Measurements from ENCODE around the gene KIF11. TPM values are rescaled to one million over a fixed set of nuclear protein-coding genes. Genes with fewer than 3 reads are reported as not detected.
A peak's percentile ranks its signal among the peaks of the same experiment; 100 is the strongest.

Gene KIF11
- total and polyA plus RNA-seq, 9 of the 15 experiments (the other 6 are each of a cell fraction or from before 2014, with no cell fraction given), result 11.3 to 54.4 (median 29.2) TPM

DNA sequence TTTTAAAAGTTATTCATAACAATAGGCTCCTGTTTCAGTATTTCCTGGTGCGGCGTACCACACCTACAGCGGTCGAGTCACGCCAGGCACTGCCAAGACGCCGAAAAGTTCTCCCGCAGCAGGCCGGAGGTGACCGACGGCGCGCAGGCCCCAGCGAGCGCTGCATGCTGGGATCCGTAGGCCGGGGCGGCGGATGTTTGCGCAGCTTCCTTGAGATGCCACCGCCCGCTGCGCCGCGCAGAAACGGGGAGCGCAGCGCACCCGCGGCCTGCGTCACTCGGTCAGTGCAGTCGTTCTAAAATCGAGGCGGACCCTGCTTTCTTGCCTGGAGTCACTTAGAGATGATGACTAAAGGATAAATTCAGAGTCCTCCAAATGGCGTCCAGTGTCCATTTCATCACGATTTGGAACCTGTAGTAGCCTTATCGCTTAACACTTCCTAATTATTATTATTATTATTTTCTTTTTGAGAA lies 1.3 kb upstream of the KIF11 start (continued):
- TF ChIP-seq, protein P1, sequence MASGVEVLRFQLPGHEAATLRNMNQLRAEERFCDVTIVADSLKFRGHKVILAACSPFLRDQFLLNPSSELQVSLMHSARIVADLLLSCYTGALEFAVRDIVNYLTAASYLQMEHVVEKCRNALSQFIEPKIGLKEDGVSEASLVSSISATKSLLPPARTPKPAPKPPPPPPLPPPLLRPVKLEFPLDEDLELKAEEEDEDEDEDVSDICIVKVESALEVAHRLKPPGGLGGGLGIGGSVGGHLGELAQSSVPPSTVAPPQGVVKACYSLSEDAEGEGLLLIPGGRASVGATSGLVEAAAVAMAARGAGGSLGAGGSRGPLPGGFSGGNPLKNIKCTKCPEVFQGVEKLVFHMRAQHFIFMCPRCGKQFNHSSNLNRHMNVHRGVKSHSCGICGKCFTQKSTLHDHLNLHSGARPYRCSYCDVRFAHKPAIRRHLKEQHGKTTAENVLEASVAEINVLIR (CRISPR knock-in tag; IDR thresholded peaks at IDR 0.05), result peak; percentile 30
- TF ChIP-seq HMGN3 (IDR thresholded peaks at IDR 0.05; ENCODE audit: borderline replicate concordance, extremely low read depth, insufficient read length, low read depth, low read length), result peak; percentile 79
- TF ChIP-seq SMAD1 (IDR thresholded peaks at IDR 0.05; ENCODE audit: low read depth, low read length, partially characterized antibody), result peak; percentile 21
- no peak for TF ChIP-seq BRD4 (IDR thresholded peaks at IDR 0.05)
- TF ChIP-seq, protein P2, sequence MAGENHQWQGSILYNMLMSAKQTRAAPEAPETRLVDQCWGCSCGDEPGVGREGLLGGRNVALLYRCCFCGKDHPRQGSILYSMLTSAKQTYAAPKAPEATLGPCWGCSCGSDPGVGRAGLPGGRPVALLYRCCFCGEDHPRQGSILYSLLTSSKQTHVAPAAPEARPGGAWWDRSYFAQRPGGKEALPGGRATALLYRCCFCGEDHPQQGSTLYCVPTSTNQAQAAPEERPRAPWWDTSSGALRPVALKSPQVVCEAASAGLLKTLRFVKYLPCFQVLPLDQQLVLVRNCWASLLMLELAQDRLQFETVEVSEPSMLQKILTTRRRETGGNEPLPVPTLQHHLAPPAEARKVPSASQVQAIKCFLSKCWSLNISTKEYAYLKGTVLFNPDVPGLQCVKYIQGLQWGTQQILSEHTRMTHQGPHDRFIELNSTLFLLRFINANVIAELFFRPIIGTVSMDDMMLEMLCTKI (IDR thresholded peaks at IDR 0.05; ENCODE audit: partially characterized antibody), result no peak
- peak in 1 of 2 experiments; percentile 38; a peak in 1 of 4 replicates for TF ChIP-seq FOXA3 (CRISPR knock-in tag; conservative IDR thresholded peaks at IDR 0.05 in 1 of 2, IDR thresholded peaks at IDR 0.05 in 1 of 2)
- no peak for TF ChIP-seq ZNF75A (CRISPR knock-in tag; IDR thresholded peaks at IDR 0.05)
- TF ChIP-seq, protein P3, sequence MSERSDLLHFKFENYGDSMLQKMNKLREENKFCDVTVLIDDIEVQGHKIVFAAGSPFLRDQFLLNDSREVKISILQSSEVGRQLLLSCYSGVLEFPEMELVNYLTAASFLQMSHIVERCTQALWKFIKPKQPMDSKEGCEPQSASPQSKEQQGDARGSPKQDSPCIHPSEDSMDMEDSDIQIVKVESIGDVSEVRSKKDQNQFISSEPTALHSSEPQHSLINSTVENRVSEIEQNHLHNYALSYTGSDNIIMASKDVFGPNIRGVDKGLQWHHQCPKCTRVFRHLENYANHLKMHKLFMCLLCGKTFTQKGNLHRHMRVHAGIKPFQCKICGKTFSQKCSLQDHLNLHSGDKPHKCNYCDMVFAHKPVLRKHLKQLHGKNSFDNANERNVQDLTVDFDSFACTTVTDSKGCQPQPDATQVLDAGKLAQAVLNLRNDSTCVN (CRISPR knock-in tag; IDR thresholded peaks at IDR 0.05), result no peak
- TF ChIP-seq, protein P4, sequence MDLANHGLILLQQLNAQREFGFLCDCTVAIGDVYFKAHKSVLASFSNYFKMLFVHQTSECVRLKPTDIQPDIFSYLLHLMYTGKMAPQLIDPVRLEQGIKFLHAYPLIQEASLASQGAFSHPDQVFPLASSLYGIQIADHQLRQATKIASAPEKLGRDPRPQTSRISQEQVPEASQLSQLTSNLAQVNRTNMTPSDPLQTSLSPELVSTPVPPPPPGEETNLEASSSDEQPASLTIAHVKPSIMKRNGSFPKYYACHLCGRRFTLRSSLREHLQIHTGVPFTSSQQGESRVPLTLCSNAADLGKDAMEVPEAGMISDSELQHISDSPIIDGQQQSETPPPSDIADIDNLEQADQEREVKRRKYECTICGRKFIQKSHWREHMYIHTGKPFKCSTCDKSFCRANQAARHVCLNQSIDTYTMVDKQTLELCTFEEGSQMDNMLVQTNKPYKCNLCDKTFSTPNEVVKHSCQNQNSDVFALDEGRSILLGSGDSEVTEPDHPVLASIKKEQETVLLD (IDR thresholded peaks at IDR 0.05), result 0 out of 2 replicates have a peak, but pooled peaks have one; percentile 67
- no peak for TF ChIP-seq HOXB6 (CRISPR knock-in tag; IDR thresholded peaks at IDR 0.05; ENCODE audit: borderline replicate concordance)
- no peak for TF ChIP-seq FUS (optimal IDR thresholded peaks at IDR 0.05; ENCODE audit: low read depth, low read length)
- TF ChIP-seq, protein P5, sequence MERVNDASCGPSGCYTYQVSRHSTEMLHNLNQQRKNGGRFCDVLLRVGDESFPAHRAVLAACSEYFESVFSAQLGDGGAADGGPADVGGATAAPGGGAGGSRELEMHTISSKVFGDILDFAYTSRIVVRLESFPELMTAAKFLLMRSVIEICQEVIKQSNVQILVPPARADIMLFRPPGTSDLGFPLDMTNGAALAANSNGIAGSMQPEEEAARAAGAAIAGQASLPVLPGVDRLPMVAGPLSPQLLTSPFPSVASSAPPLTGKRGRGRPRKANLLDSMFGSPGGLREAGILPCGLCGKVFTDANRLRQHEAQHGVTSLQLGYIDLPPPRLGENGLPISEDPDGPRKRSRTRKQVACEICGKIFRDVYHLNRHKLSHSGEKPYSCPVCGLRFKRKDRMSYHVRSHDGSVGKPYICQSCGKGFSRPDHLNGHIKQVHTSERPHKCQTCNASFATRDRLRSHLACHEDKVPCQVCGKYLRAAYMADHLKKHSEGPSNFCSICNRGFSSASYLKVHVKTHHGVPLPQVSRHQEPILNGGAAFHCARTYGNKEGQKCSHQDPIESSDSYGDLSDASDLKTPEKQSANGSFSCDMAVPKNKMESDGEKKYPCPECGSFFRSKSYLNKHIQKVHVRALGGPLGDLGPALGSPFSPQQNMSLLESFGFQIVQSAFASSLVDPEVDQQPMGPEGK (CRISPR knock-in tag; IDR thresholded peaks at IDR 0.05; ENCODE audit: borderline replicate concordance), result no peak
- TF ChIP-seq RBM34 (IDR thresholded peaks at IDR 0.05; ENCODE audit: borderline replicate concordance, insufficient read depth, low read length), result no peak
- TF ChIP-seq, protein P6, sequence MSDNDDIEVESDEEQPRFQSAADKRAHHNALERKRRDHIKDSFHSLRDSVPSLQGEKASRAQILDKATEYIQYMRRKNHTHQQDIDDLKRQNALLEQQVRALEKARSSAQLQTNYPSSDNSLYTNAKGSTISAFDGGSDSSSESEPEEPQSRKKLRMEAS (CRISPR knock-in tag; IDR thresholded peaks at IDR 0.05), result peak; percentile 41; the same call in 1 of the 2 replicates
- TF ChIP-seq, protein P7, sequence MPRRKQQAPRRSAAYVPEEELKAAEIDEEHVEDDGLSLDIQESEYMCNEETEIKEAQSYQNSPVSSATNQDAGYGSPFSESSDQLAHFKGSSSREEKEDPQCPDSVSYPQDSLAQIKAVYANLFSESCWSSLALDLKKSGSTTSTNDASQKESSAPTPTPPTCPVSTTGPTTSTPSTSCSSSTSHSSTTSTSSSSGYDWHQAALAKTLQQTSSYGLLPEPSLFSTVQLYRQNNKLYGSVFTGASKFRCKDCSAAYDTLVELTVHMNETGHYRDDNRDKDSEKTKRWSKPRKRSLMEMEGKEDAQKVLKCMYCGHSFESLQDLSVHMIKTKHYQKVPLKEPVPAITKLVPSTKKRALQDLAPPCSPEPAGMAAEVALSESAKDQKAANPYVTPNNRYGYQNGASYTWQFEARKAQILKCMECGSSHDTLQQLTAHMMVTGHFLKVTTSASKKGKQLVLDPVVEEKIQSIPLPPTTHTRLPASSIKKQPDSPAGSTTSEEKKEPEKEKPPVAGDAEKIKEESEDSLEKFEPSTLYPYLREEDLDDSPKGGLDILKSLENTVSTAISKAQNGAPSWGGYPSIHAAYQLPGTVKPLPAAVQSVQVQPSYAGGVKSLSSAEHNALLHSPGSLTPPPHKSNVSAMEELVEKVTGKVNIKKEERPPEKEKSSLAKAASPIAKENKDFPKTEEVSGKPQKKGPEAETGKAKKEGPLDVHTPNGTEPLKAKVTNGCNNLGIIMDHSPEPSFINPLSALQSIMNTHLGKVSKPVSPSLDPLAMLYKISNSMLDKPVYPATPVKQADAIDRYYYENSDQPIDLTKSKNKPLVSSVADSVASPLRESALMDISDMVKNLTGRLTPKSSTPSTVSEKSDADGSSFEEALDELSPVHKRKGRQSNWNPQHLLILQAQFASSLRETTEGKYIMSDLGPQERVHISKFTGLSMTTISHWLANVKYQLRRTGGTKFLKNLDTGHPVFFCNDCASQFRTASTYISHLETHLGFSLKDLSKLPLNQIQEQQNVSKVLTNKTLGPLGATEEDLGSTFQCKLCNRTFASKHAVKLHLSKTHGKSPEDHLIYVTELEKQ (CRISPR knock-in tag; IDR thresholded peaks at IDR 0.05), result no peak
- TF ChIP-seq MTA3 (IDR thresholded peaks at IDR 0.05; ENCODE audit: borderline replicate concordance), result no peak; the same call in 1 of the 2 replicates

Data from K562 (cell line).